Superior temporal gyrus (tissue), 1 donor: Measurements from ENCODE around the gene ATXN7.

Experiments used
- DNase-seq: peaks from one replicate; pipeline ENCODE4 v3.0.0-alpha.2; 2016; ENCODE audit errors: extremely low spot score

Gene ATXN7

GRCh38 chr3:63864965-63865327 is 1.3 kb downstream of the ATXN7 start:
- no peak for DNase-seq

- DNase-seq, result no peak
Observed at GRCh38 chr3:63867225-63867624, 3.6 kb downstream of the ATXN7 start.

- DNase-seq, result no peak
Observed at GRCh38 chr3:63869940-63870614, 6.4 kb downstream of the ATXN7 start.

GRCh38 chr3:63870615-63871005 is 6.9 kb downstream of the ATXN7 start:
- DNase-seq, result no peak

- no peak for DNase-seq
Observed at GRCh38 chr3:63872135-63872924, 8.7 kb downstream of the ATXN7 start.

GRCh38 chr3:63874769-63875168 is 11.1 kb downstream of the ATXN7 start:
- no peak for DNase-seq

GRCh38 chr3:63875510-63875909 is 11.8 kb downstream of the ATXN7 start:
- DNase-seq, result no peak

- DNase-seq, result no peak
Observed at GRCh38 chr3:63876260-63876659, 12.6 kb downstream of the ATXN7 start.

- no peak for DNase-seq
Observed at GRCh38 chr3:63877737-63878393, 14.2 kb downstream of the ATXN7 start.

- DNase-seq, result no peak
Observed at GRCh38 chr3:63878394-63879060, 14.9 kb downstream of the ATXN7 start.

- no peak for DNase-seq
Observed at GRCh38 chr3:63880653-63881052, 17.0 kb downstream of the ATXN7 start.

- DNase-seq, result no peak
Observed at GRCh38 chr3:63886858-63887257, 23.2 kb downstream of the ATXN7 start.

GRCh38 chr3:63891518-63891917 is 27.9 kb downstream of the ATXN7 start:
- DNase-seq, result no peak

GRCh38 chr3:63892773-63893352 is 29.2 kb downstream of the ATXN7 start:
- DNase-seq, result no peak

GRCh38 chr3:63895422-63896189 is 31.9 kb downstream of the ATXN7 start:
- DNase-seq, result no peak

GRCh38 chr3:63896332-63897030 is 32.8 kb downstream of the ATXN7 start:
- DNase-seq, result no peak

GRCh38 chr3:63900010-63900409 is 36.3 kb downstream of the ATXN7 start:
- no peak for DNase-seq

GRCh38 chr3:63900459-63900858 is 36.8 kb downstream of the ATXN7 start:
- DNase-seq, result no peak

- no peak for DNase-seq
Observed at GRCh38 chr3:63905731-63906620, 42.3 kb downstream of the ATXN7 start.
